HG03108 (cell line): ENCODE measurements around the gene KMO.

Source experiments
- ATAC-seq: cut with Tn5 transposase; IDR thresholded peaks from one replicate; pipeline ENCODE4 v1.9.1; 2021; ENCODE audit warnings: moderate library complexity; ENCODE audit not compliant: unreplicated experiment

KMO gene

GRCh38 chr1:241644259-241644658, 112.1 kb downstream of the KMO start:
- no peak for ATAC-seq

DNA sequence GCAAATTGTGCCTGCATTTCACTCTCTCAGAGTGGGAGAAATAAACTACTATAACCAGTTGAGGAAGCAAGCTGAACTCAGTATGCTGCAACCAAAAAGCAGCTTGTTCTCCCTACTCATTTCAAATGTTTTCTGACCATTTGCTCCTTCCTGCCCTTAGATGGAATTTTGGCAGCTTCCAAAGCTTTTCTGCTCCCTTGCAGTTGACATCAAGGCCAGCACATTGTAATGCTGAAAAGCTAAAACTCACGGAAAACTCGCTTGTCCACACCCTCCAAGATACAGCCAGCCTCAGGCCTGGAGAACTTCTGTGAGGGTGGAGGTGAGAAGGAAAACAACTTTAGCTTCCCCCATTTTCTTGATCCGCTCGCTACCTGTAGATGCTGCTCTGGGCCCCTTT, 113.0 kb downstream of the KMO start:
- no peak for ATAC-seq
